K562 (cell line): Measurements from ENCODE around the gene LRRC75A. TPM values are rescaled to one million over a fixed set of nuclear protein-coding genes. Genes with fewer than 3 reads are reported as not detected.

Source experiments
- E2F8 ChIP-seq: fragments of 450-650 bp; IDR thresholded peaks from 2 replicates; pipeline ENCODE4 v1.7.1; 2018; ENCODE audit warnings: mild to moderate bottlenecking, low read depth; ENCODE audit not compliant: partially characterized antibody
- FOSL1 ChIP-seq: fragments of 200-800 bp; sonication (Bioruptor generic); conservative IDR thresholded peaks from 2 replicates; pipeline ENCODE4 v1.6.1; 2016; ENCODE audit warnings: missing genetic modification characterization, missing compliant biosample characterization
- KLF6 ChIP-seq: fragments of 250-450 bp; sonication (Bioruptor Pico); IDR thresholded peaks from 2 replicates; pipeline ENCODE4 v1.4.0; 2020; ENCODE audit warnings: mild to moderate bottlenecking, moderate library complexity, borderline replicate concordance
- MTA2 ChIP-seq: fragments of 450-650 bp; IDR thresholded peaks from 2 replicates; pipeline ENCODE4 v1.6.1; 2016; ENCODE audit warnings: low read depth
- NFE2 ChIP-seq: IDR thresholded peaks from 2 replicates; pipeline ENCODE4 v1.6.1; 2014; ENCODE audit warnings: antibody characterized with exemption, low read depth
- RNF2 ChIP-seq: sonication (generic); IDR thresholded peaks from 2 replicates; pipeline ENCODE4 v1.6.1; 2016
- ZBTB26 ChIP-seq: fragments of 450-650 bp; formaldehyde crosslinking; IDR thresholded peaks from 2 replicates; pipeline ENCODE4 v1.4.0; 2022; ENCODE audit warnings: missing genetic modification characterization
- ZBTB40 ChIP-seq, 2 experiments: fragments of 450-650 bp in 1 of 2; sonication (generic) in 1 of 2; formaldehyde crosslinking in 1 of 2; IDR thresholded peaks; 2 replicates each; pipeline versions ENCODE4 v1.7.1 to v1.9.0; 2016 to 2022; ENCODE audit warnings: inconsistent platforms in 1 of 2, mild to moderate bottlenecking in 1 of 2, missing genetic modification reagents in 1 of 2
- ZEB2 ChIP-seq: fragments of 450-650 bp; IDR thresholded peaks from 2 replicates; pipeline ENCODE4 v1.6.1; 2016
- ZNF507 ChIP-seq: conservative IDR thresholded peaks from 2 replicates; pipeline ENCODE4 v1.6.1; 2017; ENCODE audit warnings: missing genetic modification characterization, missing compliant biosample characterization
- polyA plus RNA-seq, 8 experiments: library from polyadenylated mRNA; depleted of rRNA in 4 of 8; stranded (reverse) in 5 of 8; unstranded in 3 of 8; fragments of >200 nt; fragmentation: Nextera tagmentation in 2 of 8; fragmentation: Illumina TruSeq in 1 of 8; extraction: Ambion mirVana in 2 of 8; extraction: Trizol in 1 of 8; gene quantifications; 2 replicates each; pipeline versions ENCODE4 v1.2.1 to v1.2.3, GENCODE V29; 2011 to 2014; ENCODE audit warnings: inconsistent platforms in 1 of 8, missing spikeins in 1 of 8
- total RNA-seq, 7 experiments: library from RNA; depleted of rRNA in 6 of 7; stranded (reverse); fragments of >200 nt in 6 of 7; fragmentation: Illumina TruSeq in 2 of 7; extraction: Trizol in 2 of 7; gene quantifications; 2 replicates each; pipeline versions ENCODE4 v1.2.1 to v1.2.3, GENCODE V29; 2011 to 2021; ENCODE audit warnings: low replicate concordance in 1 of 7
- TF ChIP-seq, protein P1 (sequence below): fragments of 450-650 bp; IDR thresholded peaks from 2 replicates; pipeline ENCODE4 v1.6.1; 2016; ENCODE audit warnings: borderline replicate concordance

Gene LRRC75A
- total and polyA plus RNA-seq, 9 of the 15 experiments (the other 6 are each of a cell fraction or from before 2014, with no cell fraction given): 0.04 to 0.34 (median 0.08) TPM; not detected in 5

DNA sequence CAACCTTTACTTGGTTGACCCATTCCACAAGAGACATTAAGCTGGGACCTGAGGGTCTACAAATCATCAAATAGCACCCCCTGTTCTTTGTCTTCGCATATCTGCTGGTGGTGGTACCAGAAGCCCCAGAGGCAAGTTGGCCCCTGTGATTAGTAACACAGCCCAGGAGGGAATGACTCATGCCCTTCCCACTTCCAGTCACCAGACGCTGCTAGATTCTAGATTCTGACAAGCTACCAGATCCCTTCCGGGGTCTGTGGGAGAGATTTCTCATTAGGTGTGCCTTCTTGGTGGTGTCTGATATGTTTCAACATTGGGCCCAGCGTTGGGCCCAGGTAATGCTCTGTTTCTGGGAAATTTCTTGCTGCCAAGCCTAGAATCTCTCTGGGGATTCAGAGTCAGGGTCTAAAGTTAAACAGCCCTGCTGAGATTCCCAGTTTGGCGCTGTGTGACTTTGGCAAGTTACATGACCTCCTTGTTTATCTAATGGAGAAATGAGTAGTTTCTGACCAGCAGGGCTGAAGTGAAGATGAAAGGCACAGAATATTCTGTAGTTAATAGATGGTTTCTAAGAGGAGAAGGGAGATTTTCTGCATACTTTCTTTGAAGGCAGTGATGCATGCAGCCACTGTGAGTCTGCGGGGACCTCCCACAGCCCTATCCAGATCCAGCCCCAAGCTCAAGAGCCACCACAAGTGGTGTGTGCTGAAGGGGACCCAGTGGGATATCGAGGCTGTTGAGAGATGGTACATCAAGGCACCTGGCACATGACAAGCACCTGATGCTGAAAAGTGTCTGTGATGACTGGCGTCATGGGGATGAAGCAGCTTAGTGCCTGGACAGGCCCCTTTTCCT lies 72.7 kb downstream of the LRRC75A start (continued):
- no peak for TF ChIP-seq MTA2
- TF ChIP-seq RNF2: 0 out of 2 replicates have a peak, but pooled peaks have one; percentile 46
- TF ChIP-seq ZBTB40 (IDR thresholded peaks at IDR 0.05): no peak
- no peak for TF ChIP-seq ZBTB40 (CRISPR knock-in tag; IDR thresholded peaks at IDR 0.05)
- TF ChIP-seq ZEB2: peak; percentile 32; the same call in 1 of the 2 replicates
- 0 out of 2 replicates have a peak, but pooled peaks have one; percentile 4 for TF ChIP-seq ZBTB26 (CRISPR knock-in tag)
- TF ChIP-seq ZNF507 (tag): no peak
- TF ChIP-seq FOSL1 (tag): peak; percentile 93
- 0 out of 2 replicates have a peak, but pooled peaks have one; percentile 48 for TF ChIP-seq KLF6 (CRISPR knock-in tag)
- TF ChIP-seq, protein P1, sequence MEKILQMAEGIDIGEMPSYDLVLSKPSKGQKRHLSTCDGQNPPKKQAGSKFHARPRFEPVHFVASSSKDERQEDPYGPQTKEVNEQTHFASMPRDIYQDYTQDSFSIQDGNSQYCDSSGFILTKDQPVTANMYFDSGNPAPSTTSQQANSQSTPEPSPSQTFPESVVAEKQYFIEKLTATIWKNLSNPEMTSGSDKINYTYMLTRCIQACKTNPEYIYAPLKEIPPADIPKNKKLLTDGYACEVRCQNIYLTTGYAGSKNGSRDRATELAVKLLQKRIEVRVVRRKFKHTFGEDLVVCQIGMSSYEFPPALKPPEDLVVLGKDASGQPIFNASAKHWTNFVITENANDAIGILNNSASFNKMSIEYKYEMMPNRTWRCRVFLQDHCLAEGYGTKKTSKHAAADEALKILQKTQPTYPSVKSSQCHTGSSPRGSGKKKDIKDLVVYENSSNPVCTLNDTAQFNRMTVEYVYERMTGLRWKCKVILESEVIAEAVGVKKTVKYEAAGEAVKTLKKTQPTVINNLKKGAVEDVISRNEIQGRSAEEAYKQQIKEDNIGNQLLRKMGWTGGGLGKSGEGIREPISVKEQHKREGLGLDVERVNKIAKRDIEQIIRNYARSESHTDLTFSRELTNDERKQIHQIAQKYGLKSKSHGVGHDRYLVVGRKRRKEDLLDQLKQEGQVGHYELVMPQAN: no peak
- TF ChIP-seq E2F8: peak; percentile 21
- peak; percentile 63 for TF ChIP-seq NFE2
